Heart right ventricle (tissue), 16 donors: ENCODE results near the gene BRF1. TPM values are rescaled to one million over a fixed set of nuclear protein-coding genes. Genes with fewer than 3 reads are reported as not detected.

Experiments used
- ATAC-seq, 8 donors: fragments of 200-7000 bp; cut with Tn5 transposase; one replicate each; pipeline ENCODE4 v1.9.1; 2020; ENCODE audit warnings: mild to moderate bottlenecking in 8 of 8, moderate library complexity in 8 of 8, moderate number of reproducible peaks in 1 of 8
- DNase-seq, 2 donors: peaks; one replicate each; pipeline ENCODE4 v3.0.0-alpha.2; 2020
- H3K27ac ChIP-seq, 10 donors: fragments of 200-600 bp; sonication (generic) in 2 of 10; one replicate each; pipeline versions ENCODE4 v1.5.0 to v1.8.0; 2020 to 2022; ENCODE audit warnings: mild to moderate bottlenecking in 3 of 10
- H3K27me3 ChIP-seq, 7 donors: fragments of 200-600 bp; one replicate each; pipeline ENCODE4 v1.8.0; 2021 to 2022; ENCODE audit warnings: mild to moderate bottlenecking in 2 of 7
- H3K36me3 ChIP-seq, 9 donors: fragments of 200-600 bp; sonication (generic) in 1 of 9; one replicate each; pipeline versions ENCODE4 v1.5.0 to v1.8.0; 2020 to 2022; ENCODE audit warnings: mild to moderate bottlenecking in 2 of 9
- H3K4me1 ChIP-seq, 9 donors: fragments of 200-600 bp; sonication (generic) in 1 of 9; one replicate each; pipeline versions ENCODE4 v1.5.0 to v1.8.0; 2020 to 2022; ENCODE audit warnings: mild to moderate bottlenecking in 4 of 9
- H3K4me3 ChIP-seq, 10 donors: fragments of 200-600 bp; sonication (generic) in 2 of 10; one replicate each; pipeline versions ENCODE4 v1.5.0 to v1.8.0; 2020 to 2022; ENCODE audit warnings: mild to moderate bottlenecking in 7 of 10, moderate library complexity in 2 of 10
- H3K9me3 ChIP-seq, 11 donors: fragments of 200-600 bp in 10 of 11; sonication (generic) in 2 of 11; one replicate each; pipeline versions ENCODE4 v1.5.0 to v1.8.0; 2013 to 2022; ENCODE audit warnings: mild to moderate bottlenecking in 2 of 11, control low read depth in 1 of 11, moderate library complexity in 1 of 11
- CTCF ChIP-seq, 9 donors: fragments of 200-600 bp; sonication (generic) in 2 of 9; IDR thresholded peaks; one replicate each; pipeline versions ENCODE4 v1.5.0 to v1.8.0; 2021 to 2022; ENCODE audit warnings: antibody characterized with exemption in 9 of 9, mild to moderate bottlenecking in 5 of 9, moderate library complexity in 1 of 9
- WGBS, 2 donors: extraction: QIAGEN DNeasy Blood & Tissue Kit; methylation state at CpG; one replicate each; pipeline ENCODE4 v1.1.7; 2013; ENCODE audit warnings: inconsistent platforms in 1 of 2; 5-methylcytosine and 5-hydroxymethylcytosine counted together
- intact Hi-C, 10 donors: fragments of 100-400 bp; cut with DNase I; formaldehyde crosslinking; loops; one replicate each; pipeline versions ENCODE4 v1.11.1 to v1.14.2; 2022
- polyA plus RNA-seq, 2 donors: library from polyadenylated mRNA; stranded (reverse); fragments of 200-250 nt; gene quantifications; one replicate each; pipeline ENCODE4 v1.2.3, GENCODE V29; 2013
- total RNA-seq, 10 donors: library from RNA; stranded (reverse); fragmentation: NEBNext Ultra II Directional in 3 of 10; extraction: Animal tissue kit (Norgen Biotek cat#: 25700) in 3 of 10; gene quantifications; one replicate each; pipeline versions ENCODE4 v1.2.1 to v1.2.4, GENCODE V29; 2021 to 2023
- donor health status: Arrhythmogenic right ventricular cardiomyopathy.
- donor health status: ischemic (EF 13 %, LVEDD 7.1; RV severe dilation, severe dysfunction).
- donor health status: healthy with polysubstance abuse.
- donor health status: DM: no; HTN: yes; CAD: no.
- donor health status: DM: no; HTN: no; CAD: no.
- donor health status: ischemic (EF 25% LVEDD 6.9; RV normal size, moderate dysfunction).
- donor health status: ischemic (EF 25% LVEDD 5.7; RV mildly dilated, moderate dysfunction).
- donor health status: healthy.
- donor health status: DM: yes; HTN: yes; CAD: no.
- donor health status: Ischemic cardiomyopathy.
- donor health status: ischemic (EF 35%, LVEDD 5.7; RV mildly dilated, moderate dysfunction).
- donor health status: nonischemic (EF 11% LVEDD 7.7; RV severe dilation, severe dysfunction).
- donor health status: DM: yes; HTN: yes; CAD: no.
- donor health status: PGD.
- donor health status: ischemic (EF 29% LVEDD 5.4; RV normal size, mild dysfunction).
- donor health status: nonischemic (EF 23%, LVEDD 6.1; RV moderate dilation, normal function).

The BRF1 gene
- total and polyA plus RNA-seq, 12 donors: 12.7 to 30.8 (median 16.2) TPM

GRCh38 chr14:105348169-105348944 is 47.6 kb upstream of the BRF1 start:
- 78 to 82% methylated on average over 26 of the region's 26 CpGs for WGBS, 2 donors
- DNase-seq (no peak), ATAC-seq (peak in 1 of 8 donors; percentile 26)
- no peak for TF ChIP-seq CTCF (IDR thresholded peaks at IDR 0.05)
- peaks cover 0 to 15% (median 0%) of the 10 kb centered on the region in 11 donors for H3K9me3 ChIP-seq
- peaks cover 0 to 25% (median 0%) of the 10 kb centered on the region in 9 donors for H3K36me3 ChIP-seq
- H3K4me3 ChIP-seq: no peak overlapping the region
- intact Hi-C loops: loop anchor here in 1 of 10 donors (5.0 kb wide), 1 partner anchor 146 kb away; no protein-coding TSS in a partner anchor
- peaks cover 0 to 27% (median 13%) of the 10 kb centered on the region in 9 donors for H3K4me1 ChIP-seq
- no peaks in the 10 kb centered on the region for H3K27me3 ChIP-seq
- H3K27ac ChIP-seq: no peak overlapping the region

- ATAC-seq: no peak
- Histone ChIP-seq H3K27me3 (no peaks in the 10 kb centered on the region), H3K36me3 (peaks cover 0 to 25% (median 0%) of the 10 kb centered on the region in 9 donors), H3K4me1 (peaks cover 0 to 35% (median 20%) of the 10 kb centered on the region in 9 donors), H3K27ac (no peak overlapping the region), H3K4me3 (no peak overlapping the region), H3K9me3 (peaks cover 0 to 15% (median 0%) of the 10 kb centered on the region in 11 donors)
- no peak for TF ChIP-seq CTCF (IDR thresholded peaks at IDR 0.05)
- no peak for DNase-seq
- 87 to 89% methylated on average over 8 of the region's 8 CpGs for WGBS, 2 donors
- intact Hi-C loops: loop anchor here in 1 of 10 donors (5.0 kb wide), 1 partner anchor 145 kb away; no protein-coding TSS in a partner anchor
These were observed 46.8 kb upstream of the BRF1 start for GRCh38 chr14:105347587-105347968.

- H3K36me3 ChIP-seq: peaks cover 0 to 25% (median 0%) of the 10 kb centered on the region in 9 donors
- no peak for TF ChIP-seq CTCF (IDR thresholded peaks at IDR 0.05)
- intact Hi-C loops: loop anchor here in 1 of 10 donors (5.0 kb wide), 1 partner anchor 145 kb away; no protein-coding TSS in a partner anchor
- H3K9me3 ChIP-seq: peaks cover 0 to 15% (median 0%) of the 10 kb centered on the region in 11 donors
- ATAC-seq (no peak), DNase-seq (no peak)
- H3K4me1 ChIP-seq: peaks cover 0 to 31% (median 18%) of the 10 kb centered on the region in 9 donors
- H3K4me3 ChIP-seq: no peak overlapping the region
- H3K27me3 ChIP-seq: no peaks in the 10 kb centered on the region
- no peak overlapping the region for H3K27ac ChIP-seq
- 88 to 90% methylated on average over 18 of the region's 18 CpGs for WGBS, 2 donors
These were observed 46.2 kb upstream of the BRF1 start for GRCh38 chr14:105346876-105347586.

- Histone ChIP-seq H3K4me1 (peaks cover 8 to 36% (median 20%) of the 10 kb centered on the region in 9 donors), H3K27me3 (no peaks in the 10 kb centered on the region), H3K4me3 (no peak overlapping the region), H3K27ac (no peak overlapping the region), H3K36me3 (peaks cover 0 to 25% (median 0%) of the 10 kb centered on the region in 9 donors), H3K9me3 (peaks cover 0 to 15% (median 0%) of the 10 kb centered on the region in 11 donors)
- 53 to 64% methylated on average over 12 to 13 of the region's 13 CpGs for WGBS, 2 donors
- TF ChIP-seq CTCF (IDR thresholded peaks at IDR 0.05): no peak
- intact Hi-C loops: loop anchor here in 1 of 10 donors (5.0 kb wide), 1 partner anchor 144 kb away; no protein-coding TSS in a partner anchor
- ATAC-seq (peak in 3 of 8 donors; percentile 15 to 49 (median 35)), DNase-seq (peak in 1 of 2 donors; percentile 12)
These were observed 45.4 kb upstream of the BRF1 start for GRCh38 chr14:105346200-105346533.
